Measurements from ENCODE around the gene MCF2. TPM values are rescaled to one million over a fixed set of nuclear protein-coding genes. Genes with fewer than 3 reads are reported as not detected.

MCF2 gene
- total RNA-seq, 1 donor from 2014 or later: not detected

- intact Hi-C loops (cut with DNase I): no loop called here
- Histone ChIP-seq H3K27ac (no peak overlapping the region), H3K4me1 (no peaks in the 10 kb centered on the region), H3K9me3 (no peaks in the 10 kb centered on the region), H3K4me3 (no peak overlapping the region), H3K27me3 (ENCODE audit: low read depth) (no peaks in the 10 kb centered on the region), H3K36me3 (no peaks in the 10 kb centered on the region)
- no peak for ATAC-seq
- no peak for DNase-seq
- TF ChIP-seq, protein P1, sequence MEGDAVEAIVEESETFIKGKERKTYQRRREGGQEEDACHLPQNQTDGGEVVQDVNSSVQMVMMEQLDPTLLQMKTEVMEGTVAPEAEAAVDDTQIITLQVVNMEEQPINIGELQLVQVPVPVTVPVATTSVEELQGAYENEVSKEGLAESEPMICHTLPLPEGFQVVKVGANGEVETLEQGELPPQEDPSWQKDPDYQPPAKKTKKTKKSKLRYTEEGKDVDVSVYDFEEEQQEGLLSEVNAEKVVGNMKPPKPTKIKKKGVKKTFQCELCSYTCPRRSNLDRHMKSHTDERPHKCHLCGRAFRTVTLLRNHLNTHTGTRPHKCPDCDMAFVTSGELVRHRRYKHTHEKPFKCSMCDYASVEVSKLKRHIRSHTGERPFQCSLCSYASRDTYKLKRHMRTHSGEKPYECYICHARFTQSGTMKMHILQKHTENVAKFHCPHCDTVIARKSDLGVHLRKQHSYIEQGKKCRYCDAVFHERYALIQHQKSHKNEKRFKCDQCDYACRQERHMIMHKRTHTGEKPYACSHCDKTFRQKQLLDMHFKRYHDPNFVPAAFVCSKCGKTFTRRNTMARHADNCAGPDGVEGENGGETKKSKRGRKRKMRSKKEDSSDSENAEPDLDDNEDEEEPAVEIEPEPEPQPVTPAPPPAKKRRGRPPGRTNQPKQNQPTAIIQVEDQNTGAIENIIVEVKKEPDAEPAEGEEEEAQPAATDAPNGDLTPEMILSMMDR (IDR thresholded peaks at IDR 0.05): no peak
These were observed 28.2 kb upstream of the MCF2 start for GRCh38 chrX:139736151-139736550.

DNA sequence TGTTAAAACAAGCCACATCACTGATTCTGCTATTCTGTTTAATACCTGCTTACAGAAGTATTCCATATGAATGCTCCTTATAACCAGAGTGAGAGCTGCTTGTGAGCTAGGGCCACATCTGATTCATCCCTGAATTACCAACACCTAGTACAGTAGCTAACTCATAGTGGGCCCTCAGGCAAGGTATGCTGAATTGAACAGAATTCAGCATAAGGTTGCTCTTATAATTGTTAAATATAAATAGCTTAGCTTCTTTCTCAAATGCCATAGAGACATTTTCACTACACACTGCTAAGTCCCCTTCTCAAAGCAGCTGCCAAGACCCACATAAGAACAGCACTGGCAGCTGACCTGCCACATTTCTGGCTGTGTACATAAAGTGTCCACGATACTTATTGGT, 27.0 kb upstream of the MCF2 start:
- no peaks in the 10 kb centered on the region for H3K4me1 ChIP-seq
- H3K9me3 ChIP-seq: no peaks in the 10 kb centered on the region
- TF ChIP-seq, protein P1 (IDR thresholded peaks at IDR 0.05): no peak
- intact Hi-C loops (cut with DNase I): no loop called here
- H3K36me3 ChIP-seq: no peaks in the 10 kb centered on the region
- H3K27me3 ChIP-seq (ENCODE audit: low read depth): no peaks in the 10 kb centered on the region
- no peak overlapping the region for H3K27ac ChIP-seq
- DNase-seq (no peak), ATAC-seq (no peak)
- H3K4me3 ChIP-seq: no peak overlapping the region

DNA sequence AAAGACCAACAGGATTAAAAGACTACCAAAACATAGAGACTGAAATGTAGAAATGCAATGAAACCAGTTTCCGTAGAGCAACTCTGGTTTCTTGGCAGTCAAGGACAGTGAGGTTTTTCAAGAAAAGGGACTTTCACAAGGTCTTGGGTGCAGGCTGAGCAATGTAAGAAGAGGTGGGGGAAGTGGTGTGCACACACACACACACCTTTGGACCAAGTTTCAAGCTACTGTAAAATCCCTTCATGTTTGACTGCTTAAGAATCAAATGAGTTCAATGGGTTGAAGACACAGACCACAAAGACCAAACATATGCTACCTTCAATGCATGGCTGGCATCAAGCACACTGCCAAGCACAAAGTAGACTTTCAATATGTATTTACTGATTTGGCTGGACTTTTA, 17.8 kb upstream of the MCF2 start:
- DNase-seq: no peak
- intact Hi-C loops (cut with DNase I): no loop called here
- Histone ChIP-seq H3K36me3 (no peaks in the 10 kb centered on the region), H3K27me3 (ENCODE audit: low read depth) (no peaks in the 10 kb centered on the region), H3K4me3 (no peak overlapping the region), H3K4me1 (no peaks in the 10 kb centered on the region), H3K27ac (no peak overlapping the region), H3K9me3 (no peaks in the 10 kb centered on the region)
- TF ChIP-seq, protein P1 (IDR thresholded peaks at IDR 0.05): no peak
- no peak for ATAC-seq

DNA sequence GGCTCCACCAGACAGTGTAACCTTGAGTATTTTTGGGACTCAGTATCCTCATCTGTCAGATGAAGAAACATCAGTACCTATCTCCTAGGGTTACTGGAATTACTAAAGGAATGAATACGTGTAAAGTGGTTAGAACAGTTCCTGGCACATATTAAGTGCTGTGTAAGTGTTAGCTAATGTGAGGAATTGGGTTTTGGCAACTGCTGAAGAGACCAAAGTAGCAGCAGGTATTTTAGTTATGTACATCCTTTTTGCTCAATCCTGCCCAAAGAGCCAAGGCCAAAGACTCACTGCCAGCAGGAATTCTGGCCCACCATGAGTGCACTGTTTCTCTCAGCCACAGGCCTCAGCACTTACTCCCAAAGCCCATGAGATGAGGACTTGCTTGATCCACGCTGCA, 16.7 kb upstream of the MCF2 start:
- Histone ChIP-seq H3K27me3 (ENCODE audit: low read depth) (no peaks in the 10 kb centered on the region), H3K4me3 (no peak overlapping the region), H3K4me1 (no peaks in the 10 kb centered on the region), H3K27ac (no peak overlapping the region), H3K9me3 (no peaks in the 10 kb centered on the region), H3K36me3 (no peaks in the 10 kb centered on the region)
- no peak for DNase-seq
- TF ChIP-seq, protein P1 (IDR thresholded peaks at IDR 0.05): no peak
- intact Hi-C loops (cut with DNase I): no loop called here
- ATAC-seq: no peak

GRCh38 chrX:139720979-139721378, 13.0 kb upstream of the MCF2 start:
- TF ChIP-seq, protein P1 (IDR thresholded peaks at IDR 0.05): no peak
- H3K4me1 ChIP-seq: no peaks in the 10 kb centered on the region
- no peak overlapping the region for H3K27ac ChIP-seq
- DNase-seq: no peak
- no peaks in the 10 kb centered on the region for H3K27me3 ChIP-seq (ENCODE audit: low read depth)
- intact Hi-C loops (cut with DNase I): no loop called here
- no peaks in the 10 kb centered on the region for H3K36me3 ChIP-seq
- H3K9me3 ChIP-seq: no peaks in the 10 kb centered on the region
- ATAC-seq: no peak
- no peak overlapping the region for H3K4me3 ChIP-seq

DNA sequence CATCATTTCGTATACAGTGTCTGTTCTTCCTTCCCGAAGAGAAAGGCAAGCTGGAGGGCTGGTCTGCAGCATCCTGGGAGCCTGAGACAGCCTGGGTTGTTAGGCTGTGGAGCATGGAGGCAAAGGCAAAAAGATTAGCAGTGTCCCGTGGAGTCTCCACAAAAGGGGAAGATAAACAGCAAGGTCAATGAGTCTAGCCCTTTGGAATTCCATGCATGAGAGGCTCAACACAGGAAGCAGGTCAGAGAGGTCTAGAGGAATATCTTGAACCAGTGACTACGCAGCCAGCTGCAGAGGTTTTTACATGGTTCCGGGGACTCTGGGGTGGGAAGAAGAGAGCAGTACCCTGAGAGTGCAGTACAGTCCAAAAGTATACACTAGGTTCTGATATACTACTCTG, 12.2 kb upstream of the MCF2 start:
- H3K36me3 ChIP-seq: no peaks in the 10 kb centered on the region
- TF ChIP-seq, protein P1 (IDR thresholded peaks at IDR 0.05): no peak
- intact Hi-C loops (cut with DNase I): no loop called here
- H3K4me3 ChIP-seq: no peak overlapping the region
- DNase-seq (no peak), ATAC-seq (no peak)
- H3K27ac ChIP-seq: no peak overlapping the region
- no peaks in the 10 kb centered on the region for H3K4me1 ChIP-seq
- no peaks in the 10 kb centered on the region for H3K9me3 ChIP-seq
- no peaks in the 10 kb centered on the region for H3K27me3 ChIP-seq (ENCODE audit: low read depth)
